ENCODE data around the gene ACACA.
"Not testable (repeated sequence)": the region's sequence is repeated elsewhere in the genome, so short reads cannot be mapped to it uniquely, and the experiment has no call there.

ACACA gene

DNA sequence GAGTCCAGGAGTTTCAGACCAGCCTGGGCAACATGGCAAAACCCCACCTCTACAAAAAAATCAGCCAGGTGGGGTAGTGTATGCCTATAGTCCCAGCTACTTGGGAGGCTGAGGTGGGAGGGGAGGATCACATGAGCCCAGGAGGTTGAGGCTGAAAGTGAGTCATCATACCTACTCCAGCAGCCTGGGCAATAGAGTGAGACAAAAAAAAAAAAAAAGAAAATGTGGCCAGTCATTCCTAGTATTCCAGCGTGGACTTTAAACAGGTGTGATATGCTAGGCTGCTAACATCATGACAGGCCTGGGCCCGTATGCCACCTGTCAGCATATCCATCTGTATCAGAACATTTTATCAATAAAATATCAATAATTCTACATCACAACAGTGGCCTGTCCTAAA lies 314.6 kb downstream of the ACACA start:
- no peak for DNase-seq

DNA sequence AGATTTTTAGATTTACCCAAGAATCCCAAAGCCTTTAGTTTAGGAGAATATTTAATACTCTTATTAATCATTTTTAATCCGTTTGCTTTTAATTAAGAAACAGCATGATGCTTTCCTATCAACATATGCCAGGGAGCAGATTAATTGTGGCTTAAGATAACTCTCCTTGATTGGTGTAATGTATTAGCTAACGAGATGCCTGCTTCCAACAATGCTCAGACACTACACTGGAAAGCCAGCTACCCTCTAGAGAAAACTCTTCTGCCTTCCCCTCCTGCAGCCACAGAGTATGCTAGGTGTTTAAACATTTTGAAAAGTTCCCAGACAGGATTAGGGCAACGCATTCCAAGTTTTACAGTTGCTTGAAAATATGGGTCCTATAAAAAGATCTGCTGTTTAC lies 315.7 kb downstream of the ACACA start:
- no peak for DNase-seq

DNA sequence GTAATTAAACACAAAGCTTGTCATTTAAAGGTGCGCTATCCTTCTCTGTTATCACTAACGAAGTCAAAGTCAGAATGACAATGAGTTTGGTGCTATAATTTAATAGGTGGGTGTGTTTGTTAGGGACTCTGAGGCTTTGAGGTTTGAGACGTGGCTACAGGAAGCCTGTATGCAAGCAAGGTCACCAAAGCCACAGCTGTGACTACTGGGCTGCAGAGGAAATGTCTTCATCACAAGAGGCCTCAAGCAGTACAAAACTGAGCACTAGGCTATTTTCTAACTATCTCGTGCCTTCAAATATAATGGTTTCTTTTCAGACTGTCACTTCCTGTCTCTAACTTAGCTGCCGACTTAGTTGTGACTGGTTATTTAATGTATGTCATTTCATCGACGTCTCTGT lies 316.7 kb downstream of the ACACA start:
- no peak for DNase-seq

DNA sequence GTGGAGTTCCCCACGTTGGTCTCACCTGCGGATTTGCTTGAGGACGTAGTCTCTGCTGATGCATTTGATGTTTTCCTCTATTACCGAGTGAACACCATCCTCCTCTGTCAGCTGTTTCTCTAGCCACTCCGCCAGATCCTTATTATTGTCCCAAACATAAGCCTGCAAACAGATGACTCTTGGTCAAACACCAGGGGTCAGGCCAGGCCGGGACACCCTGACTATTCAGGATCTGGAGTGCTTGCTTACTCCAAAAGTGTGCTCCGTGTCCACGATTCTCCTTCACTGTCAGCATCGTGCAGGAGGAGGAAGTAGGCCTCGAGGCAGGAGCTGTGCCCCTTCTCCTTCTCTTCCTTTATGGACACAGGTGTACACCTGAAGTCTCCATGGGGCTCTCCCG lies 317.7 kb downstream of the ACACA start:
- DNase-seq, result no peak

DNA sequence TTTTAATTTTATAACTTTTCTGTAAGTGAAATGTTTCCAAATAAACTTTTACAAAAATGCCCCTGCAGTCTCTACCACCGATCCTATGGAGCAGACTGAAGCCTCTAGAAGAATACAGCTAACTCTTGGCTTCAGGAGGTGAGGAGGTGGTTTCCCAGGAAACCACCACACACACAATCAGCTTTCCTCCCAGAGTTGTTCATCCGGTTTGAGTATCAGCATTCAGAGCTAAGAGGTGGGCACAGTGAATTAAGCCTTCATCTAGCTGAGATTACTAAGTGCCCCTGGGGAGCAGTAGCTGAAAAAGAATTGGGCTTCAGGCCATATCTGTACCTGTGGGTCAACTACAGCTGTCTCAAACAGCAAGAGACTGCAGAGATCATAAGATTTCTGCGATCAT lies 318.2 kb downstream of the ACACA start:
- no peak for DNase-seq

DNA sequence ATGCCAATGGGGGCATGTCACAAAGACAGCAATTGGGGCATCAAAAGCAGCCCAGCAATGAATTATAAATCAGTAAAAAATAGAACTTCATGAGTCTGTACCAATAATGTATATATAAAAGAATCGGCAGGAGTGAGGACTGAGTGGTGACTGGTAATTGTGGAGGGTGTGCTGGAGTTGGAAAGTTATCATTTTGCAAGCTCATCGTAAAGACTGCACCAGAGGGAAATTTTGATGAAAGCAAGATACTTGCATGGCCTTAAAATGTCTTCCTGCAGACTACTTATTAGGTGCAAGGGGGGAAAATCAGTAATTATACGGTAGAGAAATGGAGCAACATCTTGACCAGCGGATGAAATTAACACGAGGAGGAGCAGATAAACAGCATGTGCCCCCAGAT lies 319.0 kb downstream of the ACACA start:
- DNase-seq, result no peak

DNA sequence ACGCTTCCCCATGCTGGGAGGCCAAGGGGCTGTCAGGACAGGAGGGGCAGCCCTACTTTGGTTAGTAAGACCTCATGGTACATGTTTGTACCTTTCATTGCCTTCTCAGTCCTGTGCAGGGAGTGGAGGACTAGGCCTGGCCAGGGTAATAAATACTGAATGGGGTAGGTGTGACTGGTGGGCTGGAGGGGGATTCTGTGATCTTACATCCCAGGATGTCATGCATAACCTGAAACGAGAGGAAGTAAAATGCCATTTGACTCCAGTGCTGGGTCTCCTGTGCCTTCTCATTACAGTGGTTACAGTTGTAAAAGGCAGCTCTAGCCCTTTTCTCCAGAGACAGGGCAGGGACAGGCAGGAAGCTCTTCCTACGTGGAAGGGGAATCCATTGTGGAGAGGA lies 319.7 kb downstream of the ACACA start:
- DNase-seq, result no peak

DNA sequence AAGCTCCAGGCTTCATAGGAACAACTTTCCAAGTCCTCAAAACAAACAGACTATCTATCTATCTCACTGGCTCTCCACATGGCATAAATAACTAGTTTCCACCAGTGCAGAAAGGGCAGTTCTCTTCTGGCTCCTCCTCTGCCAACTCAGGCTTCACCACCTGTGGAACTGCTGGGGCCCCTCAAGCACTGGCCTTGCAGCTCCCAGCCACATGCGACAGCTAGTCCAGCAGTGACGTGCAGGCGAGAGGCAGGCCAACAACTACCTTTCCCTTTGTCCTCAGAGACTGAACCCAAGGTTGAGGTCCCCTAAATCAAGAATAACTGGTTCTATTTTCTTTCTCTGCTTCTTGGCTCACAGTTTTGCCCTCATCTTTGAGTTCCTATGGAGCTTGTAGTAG lies 320.3 kb downstream of the ACACA start:
- no peak for DNase-seq

DNA sequence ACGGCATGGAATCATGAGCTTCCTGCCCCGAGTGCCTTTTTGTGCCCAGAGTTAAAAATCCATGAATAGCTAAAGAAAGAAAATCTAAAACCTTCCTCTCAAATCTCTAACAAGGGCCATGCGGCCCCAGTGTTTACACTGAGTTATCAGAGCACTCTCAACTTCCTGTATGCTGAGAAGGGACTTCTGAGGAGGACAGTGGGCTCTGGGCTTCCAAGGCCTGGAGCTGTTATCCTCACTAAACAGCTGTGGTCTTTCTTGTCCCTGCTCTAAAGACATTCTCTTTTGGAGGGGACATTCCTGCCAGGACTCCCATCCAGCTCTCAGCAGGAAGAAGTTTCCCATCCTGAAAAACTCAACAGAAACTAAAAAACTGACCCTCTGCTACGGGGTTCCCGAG lies 322.3 kb downstream of the ACACA start:
- no peak for DNase-seq

DNA sequence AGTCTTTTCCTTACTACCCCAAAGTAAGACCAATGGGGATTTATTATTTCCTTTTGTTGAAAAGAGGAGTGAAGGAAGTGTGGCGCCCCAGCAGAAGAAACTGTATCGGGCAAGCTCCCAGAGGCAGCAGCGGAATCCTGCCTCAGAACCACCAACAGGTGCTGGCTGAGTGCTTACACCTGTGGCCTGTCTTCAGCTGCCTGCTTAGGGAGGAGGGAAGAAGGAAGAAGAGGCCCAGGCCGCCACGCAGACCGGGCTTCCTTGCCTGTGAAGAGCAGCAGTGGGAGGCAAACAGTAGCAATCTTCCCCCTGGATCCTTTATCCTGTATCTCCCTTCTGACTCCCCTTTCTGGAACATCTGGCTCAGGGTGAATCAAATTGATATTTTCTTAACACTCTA lies 323.2 kb downstream of the ACACA start:
- no peak for DNase-seq

DNA sequence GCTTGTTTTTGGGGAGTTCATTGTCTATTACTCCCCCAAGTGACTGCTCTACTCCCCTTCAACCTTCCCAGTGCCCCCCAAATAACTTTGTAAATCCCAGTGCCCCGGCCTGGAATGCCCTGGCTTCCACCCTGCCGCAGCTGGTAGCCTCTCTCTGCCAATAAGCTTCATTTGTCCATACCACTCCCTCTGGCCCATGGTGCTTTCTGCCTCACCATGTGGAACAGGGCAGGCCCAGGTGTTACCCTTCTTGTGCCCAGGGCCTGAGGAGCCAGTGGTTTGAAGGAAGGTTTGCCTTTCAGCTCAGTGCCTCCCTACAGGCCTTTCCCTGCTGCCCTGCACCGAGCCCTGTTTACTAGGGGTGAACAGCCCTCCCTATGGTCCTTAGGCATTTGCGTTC lies 323.7 kb downstream of the ACACA start:
- no peak for DNase-seq

DNA sequence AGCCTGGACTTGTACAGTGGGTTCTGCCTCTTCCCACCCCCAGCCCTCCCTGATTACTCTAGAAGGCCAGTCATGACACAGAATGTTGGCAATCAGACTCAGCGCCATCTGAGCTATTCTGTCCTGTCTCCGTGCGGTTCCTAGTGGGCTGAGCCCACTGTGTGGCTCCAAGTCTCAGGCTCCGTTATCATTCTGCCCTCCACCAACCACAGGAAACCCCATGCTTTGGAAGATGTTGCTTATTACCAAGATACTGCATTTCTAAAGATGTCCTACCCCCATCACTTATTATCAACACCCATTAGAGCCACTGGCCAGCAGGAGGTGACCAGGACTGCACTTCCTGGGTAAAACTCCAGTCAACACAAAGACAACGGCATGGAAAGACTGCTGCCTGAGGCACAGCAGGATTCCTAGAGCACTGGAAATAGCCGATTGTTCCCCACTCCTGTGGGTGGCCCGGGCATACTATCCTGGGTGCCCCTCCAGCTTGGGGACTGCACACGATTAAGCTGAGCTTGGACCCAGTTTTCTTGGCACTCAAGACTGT lies 324.2 kb downstream of the ACACA start:
- DNase-seq, result no peak

DNA sequence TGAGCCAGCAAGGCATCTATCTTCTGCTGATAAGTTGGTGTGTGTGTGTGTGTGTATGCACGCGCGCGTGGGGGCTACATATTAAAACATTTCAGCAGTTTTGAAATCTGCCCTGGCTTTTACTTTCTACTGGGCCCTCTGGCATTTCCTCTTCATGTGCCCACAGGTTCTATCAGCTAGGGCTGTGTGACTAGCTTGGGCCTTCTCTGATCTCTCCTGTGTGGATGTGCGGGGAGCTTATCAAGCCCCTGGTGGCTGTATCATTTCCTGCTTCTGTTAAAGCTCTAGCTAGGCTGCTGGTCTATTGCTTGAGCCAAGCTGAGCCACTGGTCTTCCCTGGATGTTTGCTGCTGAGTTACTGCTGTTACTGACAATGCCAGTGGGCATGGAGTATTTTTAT lies 325.3 kb downstream of the ACACA start:
- DNase-seq, result no peak

DNA sequence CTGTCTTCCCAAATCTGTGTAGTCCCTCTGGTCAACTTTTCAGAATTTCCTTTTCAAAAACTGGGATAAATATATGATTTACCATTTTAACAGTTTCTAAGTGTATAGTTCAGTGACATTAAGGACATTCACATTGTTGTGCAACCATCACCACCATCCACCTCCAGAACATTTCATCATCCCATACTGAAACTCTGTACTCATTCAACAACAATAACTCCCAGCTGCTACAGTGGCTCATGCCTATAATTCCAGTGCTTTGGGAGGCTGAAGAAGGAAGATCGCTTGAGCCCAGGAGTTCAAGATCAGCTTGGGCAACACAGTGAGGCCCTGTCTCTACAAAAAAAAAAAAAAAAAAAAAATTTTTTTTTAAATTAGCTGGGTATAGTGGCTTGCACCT lies 326.9 kb downstream of the ACACA start:
- no peak for DNase-seq

DNA sequence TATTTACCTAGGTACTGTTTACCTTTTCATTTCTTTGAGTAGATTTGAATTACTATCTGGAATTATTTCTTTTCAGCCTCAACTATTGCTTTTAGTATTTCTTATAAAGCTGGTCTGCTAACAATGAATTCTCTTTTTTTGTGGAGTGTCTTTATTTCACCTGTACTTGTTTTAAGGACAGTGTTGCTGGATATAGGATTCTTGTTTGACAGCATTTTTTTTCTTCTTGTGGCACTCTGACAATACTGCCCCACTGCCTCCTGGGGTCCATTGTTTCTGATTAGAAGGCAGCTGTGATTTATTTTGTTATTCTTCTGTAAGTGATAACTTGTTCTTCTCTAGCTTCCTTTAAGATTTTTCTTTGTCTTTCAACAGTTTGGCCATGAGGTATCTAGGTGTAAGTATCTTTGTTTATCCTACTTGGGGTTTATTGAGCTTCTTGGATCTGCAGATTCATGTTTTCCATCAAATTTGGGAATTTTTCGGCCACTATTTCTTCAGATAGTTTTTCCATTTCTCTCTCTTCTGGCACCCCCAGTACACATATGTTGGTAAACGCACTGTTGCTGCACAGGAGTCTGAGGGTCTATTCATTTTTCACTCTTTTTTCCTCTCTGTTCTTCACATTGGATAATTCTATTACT lies 327.4 kb downstream of the ACACA start:
- DNase-seq, result no peak

DNA sequence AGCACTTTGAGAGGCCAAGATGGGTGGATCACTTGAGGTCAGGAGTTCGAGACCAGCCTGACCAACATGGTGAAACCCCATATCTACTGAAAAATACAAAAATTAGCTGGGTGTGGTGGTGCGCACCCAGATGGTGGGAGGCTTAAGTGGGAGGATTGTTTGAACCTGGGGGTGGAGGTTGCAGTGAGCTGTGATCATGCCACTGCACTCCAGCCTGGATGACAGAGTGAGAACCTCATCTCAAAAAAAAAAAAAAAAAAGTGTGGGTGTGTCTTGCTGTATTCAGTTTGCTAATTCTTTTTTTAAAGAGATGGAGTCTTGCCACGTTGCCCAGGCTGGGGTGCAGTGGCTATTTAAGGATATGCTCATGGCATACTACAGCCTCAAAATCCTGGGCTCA lies 333.2 kb downstream of the ACACA start:
- DNase-seq, result not testable (repeated sequence)

DNA sequence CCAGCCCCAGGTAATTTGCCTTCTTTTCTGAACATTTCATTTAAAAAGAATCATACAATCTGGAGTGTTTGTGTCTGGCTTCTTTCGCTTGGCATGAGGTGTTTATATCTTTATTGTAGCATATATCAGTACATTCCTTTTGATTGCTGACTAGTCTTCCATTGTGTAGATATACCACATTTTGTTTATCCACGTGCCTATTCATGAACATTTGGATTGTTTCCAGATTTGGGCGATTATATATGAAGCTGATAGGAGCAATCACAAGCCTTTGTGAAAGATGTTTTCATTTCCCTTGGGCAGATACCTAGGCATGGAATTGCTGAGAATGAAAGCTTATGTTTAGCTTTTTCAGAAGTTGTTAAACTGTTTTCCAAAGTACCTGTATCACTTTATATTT lies 337.5 kb downstream of the ACACA start:
- no peak for DNase-seq

DNA sequence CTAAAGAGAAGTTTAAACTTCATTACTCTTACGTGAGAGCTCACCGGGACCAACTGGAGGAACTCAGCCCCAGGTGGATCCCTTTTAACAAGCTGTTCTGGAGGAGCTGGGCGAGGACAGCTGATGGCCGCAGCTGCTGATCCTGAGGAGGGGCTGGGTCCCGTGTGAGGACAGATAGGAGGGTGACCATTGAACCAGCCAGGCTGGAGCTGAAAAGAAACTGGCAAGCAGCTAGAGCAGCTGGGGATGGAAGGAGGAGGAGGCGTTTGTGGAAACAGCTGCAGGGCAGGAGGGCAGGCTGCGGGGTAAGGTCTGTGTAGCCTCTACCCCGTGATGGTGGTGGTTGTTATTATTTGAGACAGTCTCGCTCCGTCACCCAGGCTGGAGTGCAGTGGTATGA lies 338.4 kb downstream of the ACACA start:
- DNase-seq, result no peak

DNA sequence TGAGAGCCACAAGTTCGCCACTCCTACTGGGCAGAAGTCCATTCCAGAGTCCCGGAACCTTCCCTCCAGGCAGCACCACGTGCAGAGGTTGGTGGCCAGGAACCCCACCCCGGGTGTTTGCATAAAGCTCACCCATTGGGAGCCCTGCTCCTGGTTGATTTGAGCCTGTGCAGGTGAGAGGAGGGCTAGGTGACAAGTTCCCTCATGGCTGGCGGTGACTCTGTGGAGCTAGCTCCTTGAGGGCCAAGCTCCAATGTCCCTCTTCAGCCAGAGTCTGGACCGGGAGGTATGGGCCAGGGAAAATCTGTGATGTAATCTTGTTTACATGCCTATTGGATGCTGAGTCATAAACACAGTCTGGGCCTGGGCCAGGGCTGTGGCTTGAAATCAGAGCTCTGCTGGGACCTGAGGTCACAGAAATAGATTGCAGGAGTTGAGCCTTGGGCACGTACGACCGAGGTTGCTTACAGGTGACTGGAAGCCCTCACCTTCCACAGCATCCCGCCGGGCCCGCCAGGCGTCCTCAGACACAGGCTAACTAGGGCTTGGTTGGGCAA lies 339.0 kb downstream of the ACACA start:
- DNase-seq, result no peak

DNA sequence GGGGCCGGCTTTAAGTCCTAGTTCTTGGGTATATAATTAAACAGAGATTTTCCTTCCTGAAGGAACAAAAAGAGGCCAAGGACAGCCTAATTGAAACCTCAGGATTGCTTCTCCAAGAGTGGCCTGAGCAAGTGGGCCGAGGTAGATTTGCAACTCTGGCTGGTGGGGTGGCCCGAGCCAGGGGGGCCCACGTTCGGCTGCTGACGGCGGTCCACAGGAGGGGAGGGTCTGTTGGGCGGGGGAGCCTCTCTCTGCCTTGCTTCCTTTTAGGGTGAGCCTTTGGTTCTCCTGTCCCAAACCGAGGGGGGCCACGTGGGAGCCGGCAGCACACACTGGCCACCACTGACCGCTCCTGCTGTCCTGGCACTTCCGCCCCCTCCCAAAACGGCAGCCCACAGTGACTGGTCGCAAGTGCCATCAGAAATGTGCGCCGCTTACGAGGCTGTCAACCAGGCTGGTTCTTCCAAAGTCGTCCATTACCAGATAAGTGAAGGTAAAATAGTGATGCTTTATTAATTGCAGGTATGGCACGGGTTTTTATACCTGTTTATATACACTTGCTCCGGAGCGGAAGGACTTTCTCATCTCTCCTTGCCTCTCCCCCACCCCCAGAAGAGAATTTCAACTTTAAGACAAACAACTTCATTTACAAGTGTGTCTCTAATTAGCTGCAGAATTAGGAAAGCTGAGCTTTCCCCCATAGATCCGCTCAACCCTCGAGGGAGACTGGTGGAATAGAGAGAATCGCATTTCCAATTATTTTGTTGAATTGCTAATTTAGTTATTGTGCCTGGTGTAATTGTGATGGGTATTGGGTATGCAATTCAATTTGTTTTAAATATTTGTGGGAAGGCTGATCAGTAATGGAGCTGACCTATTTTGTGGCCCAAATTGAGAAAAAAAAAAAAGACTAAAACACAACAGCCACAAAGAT lies 340.0 kb downstream of the ACACA start:
- DNase-seq, result no peak

DNA sequence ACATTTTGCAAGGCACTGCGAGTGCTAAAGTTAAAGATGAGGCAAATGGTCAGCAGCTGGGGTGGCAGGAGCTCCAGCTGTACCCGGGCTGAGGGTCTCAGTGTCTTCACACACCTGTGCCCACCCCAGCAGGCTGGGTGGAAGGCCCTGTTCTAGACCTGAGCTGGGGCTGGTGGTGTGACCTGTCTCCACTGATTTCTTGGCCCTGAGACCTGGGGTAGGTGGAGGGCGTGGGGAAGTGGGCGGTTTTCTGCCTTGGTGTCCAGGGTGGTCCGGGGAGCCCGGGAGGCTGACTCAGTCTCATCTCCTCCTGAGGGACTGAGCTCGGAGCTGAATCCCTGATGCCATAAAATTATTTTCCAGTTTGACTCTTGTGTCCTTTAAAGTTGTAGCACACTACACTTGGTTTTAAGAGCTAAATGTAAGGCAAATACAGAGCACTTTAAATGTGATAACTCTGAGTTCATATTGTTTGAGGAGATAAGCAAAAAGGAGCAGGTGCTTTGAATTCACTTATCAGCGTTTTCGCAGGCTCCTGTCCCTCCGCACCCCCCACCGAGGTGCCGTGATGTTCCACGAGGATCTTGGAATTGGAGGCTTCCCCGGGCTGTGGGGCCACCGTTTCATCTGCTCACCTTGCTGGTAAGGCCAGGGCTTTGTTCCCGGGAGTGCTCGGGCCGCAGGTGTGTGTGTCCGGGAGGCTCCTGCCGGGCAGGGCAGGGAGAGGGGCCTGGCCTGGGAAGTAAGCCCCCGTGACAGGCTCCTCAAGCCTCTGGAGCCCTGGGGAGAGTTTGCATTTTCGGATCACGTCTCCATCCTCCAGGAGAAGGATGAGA lies 340.9 kb downstream of the ACACA start:
- DNase-seq, result no peak

DNA sequence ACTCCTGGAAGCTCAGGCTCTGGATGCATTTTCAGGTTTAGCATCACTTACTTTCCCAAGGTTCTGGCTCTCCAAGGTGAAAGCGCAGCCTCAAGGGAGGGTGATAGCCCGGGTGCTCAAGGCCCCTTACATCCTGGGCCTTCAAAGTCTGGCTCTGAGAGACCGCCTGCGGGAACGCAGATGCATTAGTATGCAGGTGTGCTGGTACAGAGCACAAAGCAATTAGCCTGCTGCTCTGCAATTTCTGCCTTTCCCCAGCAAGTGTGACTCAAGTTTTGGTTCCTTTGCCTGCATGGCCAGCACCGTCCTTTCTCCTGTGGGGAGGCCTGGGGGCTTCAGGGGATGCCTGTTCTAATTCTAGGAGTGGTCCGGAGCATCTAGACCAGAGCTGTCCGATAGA lies 341.7 kb downstream of the ACACA start:
- DNase-seq, result no peak

DNA sequence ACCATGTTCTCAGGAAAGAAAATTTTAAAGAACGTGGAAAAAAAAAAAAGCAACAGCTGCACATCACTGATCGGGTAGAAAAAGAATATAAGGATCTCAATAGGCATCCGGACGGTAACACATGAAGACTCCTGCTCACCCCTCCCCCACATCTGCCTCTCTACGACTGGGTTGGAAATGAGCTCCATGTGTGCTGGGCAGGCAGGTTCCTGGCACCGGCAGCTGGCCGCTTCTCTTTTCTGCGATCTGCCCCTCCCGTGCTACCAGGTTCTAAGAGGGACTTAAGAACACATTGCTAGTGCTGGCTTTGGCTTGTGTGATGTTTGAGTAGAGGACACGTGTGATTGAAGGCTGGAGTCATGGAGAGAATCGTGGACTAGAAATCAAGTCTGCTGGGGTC lies 342.4 kb downstream of the ACACA start:
- DNase-seq, result no peak

All from stimulated activated CD4-positive, alpha-beta T cell treated with anti-CD3 and anti-CD28 coated beads, Interleukin-12 subunit alpha, Interleukin-12 subunit beta, amount 100 ng/mL, for 4 hours (primary cell).